Osteocyte (in vitro differentiated cells): ENCODE measurements around the gene GTF3C1. TPM values are rescaled to one million over a fixed set of nuclear protein-coding genes. Genes with fewer than 3 reads are reported as not detected.

Source experiments
- DNase-seq: peaks from one replicate; pipeline ENCODE4 v3.0.0; 2021; ENCODE audit warnings: mixed read lengths; ENCODE audit not compliant: unreplicated experiment; ENCODE audit errors: extremely low spot score
- H3K27ac Mint-ChIP-seq: one replicate; pipeline ENCODE4 v1.8.0; 2021; ENCODE audit warnings: mild to moderate bottlenecking, mixed read lengths; ENCODE audit not compliant: unreplicated experiment
- H3K27me3 Mint-ChIP-seq: one replicate; pipeline ENCODE4 v1.8.0; 2021; ENCODE audit warnings: mixed read lengths; ENCODE audit not compliant: unreplicated experiment
- H3K36me3 Mint-ChIP-seq: one replicate; pipeline ENCODE4 v1.8.0; 2021; ENCODE audit warnings: mixed read lengths; ENCODE audit not compliant: unreplicated experiment
- H3K4me1 Mint-ChIP-seq: one replicate; pipeline ENCODE4 v1.8.0; 2021; ENCODE audit warnings: mixed read lengths; ENCODE audit not compliant: unreplicated experiment
- H3K4me3 Mint-ChIP-seq: one replicate; pipeline ENCODE4 v1.8.0; 2021; ENCODE audit warnings: mild to moderate bottlenecking, moderate library complexity, mixed read lengths; ENCODE audit not compliant: unreplicated experiment
- H3K9me3 Mint-ChIP-seq: one replicate; pipeline ENCODE4 v1.8.0; 2021; ENCODE audit warnings: mixed read lengths; ENCODE audit not compliant: unreplicated experiment
- total RNA-seq: library from RNA; stranded (reverse); gene quantifications from 2 replicates; pipeline ENCODE4 v1.2.1, GENCODE V29; 2021
- TF ChIP-seq, protein P1 (sequence below): fragments of 200-600 bp; sonication (generic); IDR thresholded peaks from 2 replicates; pipeline ENCODE4 v1.5.0; 2021; ENCODE audit warnings: antibody characterized with exemption, mild to moderate bottlenecking, moderate library complexity

The GTF3C1 gene
- total RNA-seq, 1 donor from 2014 or later = 92.3 TPM

DNA sequence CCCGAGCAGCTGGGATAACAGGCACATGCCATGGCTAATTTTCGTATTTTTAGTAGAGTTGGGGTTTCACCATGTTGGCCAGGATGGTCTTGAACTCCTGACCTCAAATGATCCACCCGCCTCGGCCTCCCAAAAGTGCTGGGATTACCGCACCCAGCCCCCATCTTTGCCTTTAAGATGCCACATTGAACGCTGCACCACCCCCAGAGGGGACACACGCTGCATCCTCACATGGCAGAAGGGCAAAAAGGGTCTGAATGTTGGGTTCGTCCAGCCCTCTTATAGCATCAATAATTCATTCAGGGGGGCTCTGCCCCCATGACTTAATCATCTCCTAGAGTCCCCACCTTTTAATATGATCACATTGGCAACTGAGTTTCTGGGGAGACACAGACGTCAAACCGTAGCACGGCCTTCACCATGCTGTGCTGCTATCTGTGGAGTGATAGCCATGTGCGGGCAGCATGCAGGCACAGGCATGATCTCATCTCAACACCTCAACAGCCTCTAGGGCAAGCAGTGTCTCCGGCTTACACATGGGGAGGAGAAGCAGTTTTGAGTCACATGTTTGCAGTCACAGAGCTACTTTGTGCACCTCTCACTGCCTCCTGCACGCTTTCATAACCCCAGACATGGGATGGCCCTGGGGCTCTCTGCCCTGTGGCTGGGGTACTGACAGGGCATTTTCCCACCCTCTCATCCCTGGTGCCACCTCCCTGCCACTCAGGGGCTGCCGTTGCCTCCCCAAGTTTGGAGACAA lies 117.8 kb downstream of the GTF3C1 start:
- peak; percentile 73 for DNase-seq
- Mint-ChIP-seq H3K27me3 (peaks cover 8% of the 10 kb centered on the region), H3K27ac (no peak overlapping the region), H3K36me3 (no peaks in the 10 kb centered on the region), H3K9me3 (no peaks in the 10 kb centered on the region), H3K4me1 (no peaks in the 10 kb centered on the region), H3K4me3 (no peak overlapping the region)
- TF ChIP-seq, protein P1, sequence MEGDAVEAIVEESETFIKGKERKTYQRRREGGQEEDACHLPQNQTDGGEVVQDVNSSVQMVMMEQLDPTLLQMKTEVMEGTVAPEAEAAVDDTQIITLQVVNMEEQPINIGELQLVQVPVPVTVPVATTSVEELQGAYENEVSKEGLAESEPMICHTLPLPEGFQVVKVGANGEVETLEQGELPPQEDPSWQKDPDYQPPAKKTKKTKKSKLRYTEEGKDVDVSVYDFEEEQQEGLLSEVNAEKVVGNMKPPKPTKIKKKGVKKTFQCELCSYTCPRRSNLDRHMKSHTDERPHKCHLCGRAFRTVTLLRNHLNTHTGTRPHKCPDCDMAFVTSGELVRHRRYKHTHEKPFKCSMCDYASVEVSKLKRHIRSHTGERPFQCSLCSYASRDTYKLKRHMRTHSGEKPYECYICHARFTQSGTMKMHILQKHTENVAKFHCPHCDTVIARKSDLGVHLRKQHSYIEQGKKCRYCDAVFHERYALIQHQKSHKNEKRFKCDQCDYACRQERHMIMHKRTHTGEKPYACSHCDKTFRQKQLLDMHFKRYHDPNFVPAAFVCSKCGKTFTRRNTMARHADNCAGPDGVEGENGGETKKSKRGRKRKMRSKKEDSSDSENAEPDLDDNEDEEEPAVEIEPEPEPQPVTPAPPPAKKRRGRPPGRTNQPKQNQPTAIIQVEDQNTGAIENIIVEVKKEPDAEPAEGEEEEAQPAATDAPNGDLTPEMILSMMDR = no peak

DNA sequence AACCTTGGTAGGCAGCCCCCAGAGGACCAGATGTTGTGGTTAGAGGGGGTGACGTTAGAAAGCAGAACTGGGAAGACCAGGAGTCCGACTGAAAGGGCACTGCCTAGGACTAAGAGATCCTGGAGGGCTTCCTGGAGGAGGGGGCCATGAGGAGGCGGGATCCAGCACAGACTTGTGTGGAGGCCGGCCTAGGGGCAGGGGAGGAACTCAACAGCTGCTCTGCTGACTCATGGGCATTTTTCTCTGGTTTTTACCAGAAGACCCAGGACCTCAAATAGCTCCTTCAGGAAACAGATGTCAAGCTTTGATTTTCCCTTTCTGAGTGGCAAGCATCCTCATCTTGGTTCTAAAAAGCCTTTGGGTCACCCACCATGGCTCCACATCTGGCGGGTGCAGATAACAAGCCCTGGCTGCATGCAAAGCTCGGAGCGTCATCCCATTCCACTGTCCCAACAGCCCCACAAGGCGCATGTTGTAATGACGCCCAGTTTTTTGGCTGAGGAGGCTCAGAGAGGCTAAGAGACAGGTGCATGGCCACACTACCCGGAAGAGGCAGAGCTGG lies 118.7 kb downstream of the GTF3C1 start:
- H3K36me3 Mint-ChIP-seq = no peaks in the 10 kb centered on the region
- TF ChIP-seq, protein P1 = no peak
- H3K27ac Mint-ChIP-seq = no peak overlapping the region
- H3K4me3 Mint-ChIP-seq = no peak overlapping the region
- peaks cover 3% of the 10 kb centered on the region for H3K4me1 Mint-ChIP-seq
- peaks cover 8% of the 10 kb centered on the region for H3K27me3 Mint-ChIP-seq
- H3K9me3 Mint-ChIP-seq = no peaks in the 10 kb centered on the region
- peak; percentile 80 for DNase-seq

DNA sequence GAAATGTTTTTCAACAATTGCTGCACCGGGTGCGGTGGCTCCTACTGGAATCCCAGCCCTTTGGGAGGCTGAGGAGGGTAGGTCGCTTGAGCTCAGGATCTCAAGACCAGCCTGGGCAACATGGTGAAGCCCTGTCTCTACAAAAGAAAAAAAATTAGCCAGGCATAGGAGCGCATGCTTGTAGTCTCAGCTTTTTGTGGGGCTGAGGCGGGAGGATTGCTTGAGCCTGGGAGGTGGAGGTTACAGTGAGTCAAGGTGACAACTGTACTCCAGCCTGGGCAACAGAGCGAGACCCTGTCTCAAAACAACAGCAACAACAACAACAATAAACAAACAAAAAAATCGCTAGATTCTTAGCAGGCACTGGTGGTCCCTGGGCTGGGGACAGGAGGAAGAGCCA lies 119.2 kb downstream of the GTF3C1 start:
- TF ChIP-seq, protein P1 = no peak
- H3K9me3 Mint-ChIP-seq = no peaks in the 10 kb centered on the region
- H3K27ac Mint-ChIP-seq = no peak overlapping the region
- peak; percentile 63 for DNase-seq
- H3K27me3 Mint-ChIP-seq = peaks cover 8% of the 10 kb centered on the region
- H3K36me3 Mint-ChIP-seq = no peaks in the 10 kb centered on the region
- peaks cover 3% of the 10 kb centered on the region for H3K4me1 Mint-ChIP-seq
- no peak overlapping the region for H3K4me3 Mint-ChIP-seq

DNA sequence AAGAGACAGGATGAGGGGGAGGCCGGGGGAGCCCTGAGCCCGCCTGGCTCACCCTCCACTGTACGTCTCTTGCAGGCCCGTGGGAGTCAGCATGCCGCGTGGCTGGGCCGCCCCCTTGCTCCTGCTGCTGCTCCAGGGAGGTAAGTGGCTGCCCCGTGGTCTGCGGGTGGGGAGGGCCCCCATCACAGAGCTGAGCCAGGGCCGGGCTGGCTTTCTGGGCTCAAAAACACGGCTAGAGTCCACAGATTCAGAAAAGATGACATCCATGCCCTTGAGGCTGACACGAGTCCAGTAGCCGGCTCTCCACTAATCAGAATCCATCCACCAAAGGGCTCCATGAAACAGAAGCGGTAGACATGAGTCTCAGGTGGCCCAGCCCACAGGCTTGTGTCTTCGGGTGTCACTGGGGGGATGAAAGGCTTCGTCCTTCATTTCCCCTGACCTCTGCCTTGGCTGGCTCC lies 119.7 kb downstream of the GTF3C1 start:
- TF ChIP-seq, protein P1 = no peak
- Mint-ChIP-seq H3K9me3 (no peaks in the 10 kb centered on the region), H3K27me3 (peaks cover 8% of the 10 kb centered on the region), H3K4me1 (peaks cover 3% of the 10 kb centered on the region), H3K36me3 (no peaks in the 10 kb centered on the region), H3K27ac (no peak overlapping the region), H3K4me3 (no peak overlapping the region)
- peak; percentile 78 for DNase-seq

DNA sequence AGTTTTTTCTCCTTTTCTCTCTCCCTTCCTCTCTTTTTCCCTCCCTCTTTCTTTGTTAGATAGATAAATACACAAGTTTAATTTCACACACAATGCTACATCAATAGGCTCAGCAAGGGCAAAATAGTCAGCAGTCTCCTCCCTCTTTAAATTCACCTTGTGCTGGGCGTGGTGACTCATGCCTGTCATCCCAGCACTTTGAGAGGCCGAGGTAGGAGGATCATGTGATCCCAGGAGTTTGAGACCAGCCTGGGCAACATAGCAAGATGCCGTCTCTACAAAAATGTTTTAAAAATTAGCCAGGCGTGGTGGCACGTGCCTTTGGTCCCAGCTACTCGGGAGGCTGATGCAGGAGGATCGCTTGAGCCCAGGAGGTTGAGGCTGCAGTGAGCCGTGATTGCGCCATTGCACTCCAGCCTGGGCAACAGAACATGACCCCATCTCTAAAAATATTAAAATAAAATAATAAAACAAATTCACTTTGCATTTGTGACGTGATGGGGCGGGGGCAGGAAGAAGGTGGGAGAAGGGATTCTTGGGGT lies 120.3 kb downstream of the GTF3C1 start:
- H3K36me3 Mint-ChIP-seq = no peaks in the 10 kb centered on the region
- TF ChIP-seq, protein P1 = no peak
- no peak overlapping the region for H3K4me3 Mint-ChIP-seq
- no peak overlapping the region for H3K27ac Mint-ChIP-seq
- peaks cover 8% of the 10 kb centered on the region for H3K27me3 Mint-ChIP-seq
- H3K4me1 Mint-ChIP-seq = peaks cover 3% of the 10 kb centered on the region
- no peaks in the 10 kb centered on the region for H3K9me3 Mint-ChIP-seq
- DNase-seq = peak; percentile 60
